Measurements from ENCODE around the gene RAB8A. TPM values are rescaled to one million over a fixed set of nuclear protein-coding genes. Genes with fewer than 3 reads are reported as not detected.

Gene RAB8A
- total and polyA plus RNA-seq, 4 experiments from 2014 or later, result 83.9 to 96.8 (median 86.2) TPM

GRCh38 chr19:16148443-16149229, 36.9 kb downstream of the RAB8A start:
- Mint-ChIP-seq H3K4me1 (peaks cover 9 to 21% (median 17%) of the 10 kb centered on the region in 4 donors), H3K36me3 (peaks cover 9 to 37% of the 10 kb centered on the region in 2 donors), H3K27me3 (no peaks in the 10 kb centered on the region), H3K27ac (no peak overlapping the region), H3K9me3 (no peaks in the 10 kb centered on the region), H3K4me3 (no peak overlapping the region)
- no peaks in the 10 kb centered on the region for H3K27me3 ChIP-seq (ENCODE audit: insufficient read depth, low read length)
- intact Hi-C loops (cut with micrococcal nuclease), result no loop called here
- H3K36me3 ChIP-seq (ENCODE audit: insufficient read depth, low read length), result peaks cover 34% of the 10 kb centered on the region
- ChIA-PET POLR2A (ENCODE audit: partially characterized antibody) (no interaction called here), CTCF (ENCODE audit: partially characterized antibody) (interaction anchor here (1.0 to 1.5 kb wide), 3 partner anchors 37 to 87 kb away, joined by 3 to 6 read pairs (median 3); partner anchors contain the start of gene FAM32A)
- no peak for DNase-seq
- no peak overlapping the region for H3K4me3 ChIP-seq (ENCODE audit: low read length in 2 of 2)
- peaks cover 30% of the 10 kb centered on the region for H3K4me1 ChIP-seq (ENCODE audit: insufficient read depth, low read length)
- no peak overlapping the region for H3K27ac ChIP-seq (ENCODE audit: low read depth, low read length)
- no peaks in the 10 kb centered on the region for H3K9me3 ChIP-seq (ENCODE audit: control insufficient read depth in 1 of 2, low read length in 2 of 2)

GRCh38 chr19:16153582-16154336, 42.1 kb downstream of the RAB8A start:
- CTCF ChIA-PET (ENCODE audit: partially characterized antibody), result interaction anchor here (1.0 kb wide), 2 partner anchors 10 to 91 kb away, joined by 3 read pairs; partner anchors contain the start of gene HSH2D
- intact Hi-C loops (cut with micrococcal nuclease), result no loop called here
- peak overlapping the region in 1 of 7 donors; percentile 86 for H3K27ac Mint-ChIP-seq

DNA sequence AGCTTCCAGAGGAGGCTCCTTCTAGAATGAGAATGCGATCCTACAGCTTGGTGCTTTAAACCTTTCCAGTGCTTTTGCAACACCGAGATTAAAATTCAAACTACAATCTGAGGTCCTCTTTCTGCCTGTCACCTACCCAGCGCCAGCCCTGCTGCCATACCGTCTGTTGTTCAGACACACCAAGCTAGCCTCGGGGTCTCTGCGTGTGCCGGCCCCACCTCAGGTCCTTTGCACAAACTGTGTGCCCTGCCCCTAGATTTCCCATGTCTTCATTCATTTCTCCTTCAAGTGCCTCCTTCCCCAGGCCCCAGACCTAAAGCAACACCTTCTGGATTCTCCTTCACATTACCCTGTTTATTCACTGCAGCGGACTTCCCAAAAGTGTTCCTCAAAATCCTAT, 42.9 kb downstream of the RAB8A start:
- Mint-ChIP-seq H3K4me3 (no peak overlapping the region), H3K27ac (peak overlapping the region in 6 of 7 donors; percentile 0 to 75 (median 18)), H3K36me3 (peaks cover 41 to 53% of the 10 kb centered on the region in 2 donors), H3K4me1 (peaks cover 0 to 4% (median 0%) of the 10 kb centered on the region in 4 donors), H3K27me3 (no peaks in the 10 kb centered on the region), H3K9me3 (peaks cover 0 to 3% (median 0%) of the 10 kb centered on the region in 8 donors)
- Histone ChIP-seq H3K9me3 (ENCODE audit: control insufficient read depth in 1 of 2, low read length in 2 of 2) (no peaks in the 10 kb centered on the region), H3K27me3 (ENCODE audit: insufficient read depth, low read length) (no peaks in the 10 kb centered on the region), H3K4me1 (ENCODE audit: insufficient read depth, low read length) (no peaks in the 10 kb centered on the region), H3K4me3 (ENCODE audit: low read length in 2 of 2) (no peak overlapping the region), H3K36me3 (ENCODE audit: insufficient read depth, low read length) (peaks cover 54% of the 10 kb centered on the region), H3K27ac (ENCODE audit: low read depth, low read length) (no peak overlapping the region)
- DNase-seq, result no peak
- intact Hi-C loops (cut with micrococcal nuclease), result no loop called here
- ChIA-PET CTCF (ENCODE audit: partially characterized antibody) (interaction anchor here (1.0 kb wide), 2 partner anchors 11 to 92 kb away, joined by 3 read pairs; partner anchors contain the start of gene HSH2D), POLR2A (ENCODE audit: partially characterized antibody) (no interaction called here)

More at GRCh38 chr19:16153582-16154336, 42.1 kb downstream of the RAB8A start:
- Mint-ChIP-seq H3K36me3 (peaks cover 41 to 61% of the 10 kb centered on the region in 2 donors), H3K9me3 (peaks cover 0 to 3% (median 0%) of the 10 kb centered on the region in 8 donors), H3K27me3 (no peaks in the 10 kb centered on the region), H3K4me3 (no peak overlapping the region), H3K4me1 (peaks cover 0 to 4% (median under 1%) of the 10 kb centered on the region in 4 donors)
- Histone ChIP-seq H3K36me3 (ENCODE audit: insufficient read depth, low read length) (peaks cover 59% of the 10 kb centered on the region), H3K4me1 (ENCODE audit: insufficient read depth, low read length) (no peaks in the 10 kb centered on the region), H3K9me3 (ENCODE audit: control insufficient read depth in 1 of 2, low read length in 2 of 2) (no peaks in the 10 kb centered on the region), H3K4me3 (ENCODE audit: low read length in 2 of 2) (no peak overlapping the region), H3K27ac (ENCODE audit: low read depth, low read length) (no peak overlapping the region), H3K27me3 (ENCODE audit: insufficient read depth, low read length) (no peaks in the 10 kb centered on the region)
- DNase-seq, result no peak
- POLR2A ChIA-PET (ENCODE audit: partially characterized antibody), result interaction anchor here (0.6 to 1.2 kb wide), 2 partner anchors 17 to 83 kb away, joined by 3 read pairs; no protein-coding TSS in a partner anchor

DNA sequence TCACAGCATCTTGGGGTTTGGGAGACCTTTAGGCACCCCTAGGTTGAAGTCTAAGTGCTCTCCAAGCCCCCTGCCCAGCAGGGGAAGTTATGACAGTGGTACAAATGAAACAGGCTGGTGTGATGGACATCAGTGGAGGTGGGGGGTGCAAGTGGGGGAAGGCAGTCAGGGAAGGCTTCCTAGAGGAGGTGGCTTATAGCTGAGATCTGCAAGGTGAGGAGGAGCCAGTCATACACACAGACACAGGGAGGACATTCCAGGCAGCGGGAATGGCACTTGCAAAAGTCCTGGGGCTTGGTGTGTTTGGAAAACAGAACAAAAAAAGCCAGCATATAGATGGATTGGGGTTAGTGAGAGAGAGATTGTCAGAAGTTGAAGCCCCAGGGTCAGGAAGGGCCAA, 43.4 kb downstream of the RAB8A start:
- no peak for DNase-seq
- ChIA-PET POLR2A (ENCODE audit: partially characterized antibody) (no interaction called here), CTCF (ENCODE audit: partially characterized antibody) (interaction anchor here (0.9 to 1.0 kb wide), 3 partner anchors 12 to 94 kb away, joined by 3 read pairs; partner anchors contain the start of gene HSH2D)
- Mint-ChIP-seq H3K36me3 (peaks cover 41 to 50% of the 10 kb centered on the region in 2 donors), H3K4me3 (no peak overlapping the region), H3K4me1 (peaks cover 0 to 4% (median 0%) of the 10 kb centered on the region in 4 donors), H3K27ac (peak overlapping the region in 6 of 7 donors; percentile 3 to 78 (median 26)), H3K9me3 (peaks cover 0 to 3% (median 0%) of the 10 kb centered on the region in 8 donors), H3K27me3 (no peaks in the 10 kb centered on the region)
- H3K36me3 ChIP-seq (ENCODE audit: insufficient read depth, low read length), result peaks cover 48% of the 10 kb centered on the region
- H3K4me3 ChIP-seq (ENCODE audit: low read length in 2 of 2), result no peak overlapping the region
- H3K9me3 ChIP-seq (ENCODE audit: control insufficient read depth in 1 of 2, low read length in 2 of 2), result no peaks in the 10 kb centered on the region
- no peaks in the 10 kb centered on the region for H3K27me3 ChIP-seq (ENCODE audit: insufficient read depth, low read length)
- H3K27ac ChIP-seq (ENCODE audit: low read depth, low read length), result no peak overlapping the region
- no peaks in the 10 kb centered on the region for H3K4me1 ChIP-seq (ENCODE audit: insufficient read depth, low read length)
- intact Hi-C loops (cut with micrococcal nuclease), result no loop called here

DNA sequence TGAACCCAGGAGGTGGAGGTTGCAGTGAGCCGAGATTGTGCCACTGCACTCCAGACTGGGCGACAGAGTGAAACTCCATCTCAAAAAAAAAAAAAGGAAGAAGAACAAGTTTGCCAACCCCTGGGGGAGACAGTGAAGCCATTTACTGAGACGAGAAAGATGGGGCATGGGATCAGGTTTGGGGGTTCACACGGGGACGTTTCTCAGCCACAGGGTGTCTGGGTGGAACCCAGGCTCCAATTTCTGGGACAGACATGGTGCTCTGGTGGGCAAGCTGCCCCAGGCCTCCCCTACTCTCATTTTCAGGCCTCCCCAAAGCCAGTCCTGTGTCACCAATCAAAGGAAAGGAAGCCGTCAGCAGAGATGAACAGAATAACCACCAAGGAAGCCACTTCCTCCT, 45.2 kb downstream of the RAB8A start:
- H3K9me3 Mint-ChIP-seq, result peaks cover 0 to 3% (median 0%) of the 10 kb centered on the region in 8 donors
- no peak overlapping the region for H3K4me3 Mint-ChIP-seq
- peaks cover 41% of the 10 kb centered on the region for H3K36me3 ChIP-seq (ENCODE audit: insufficient read depth, low read length)
- peaks cover 0 to 5% (median 2%) of the 10 kb centered on the region in 4 donors for H3K4me1 Mint-ChIP-seq
- H3K4me1 ChIP-seq (ENCODE audit: insufficient read depth, low read length), result no peaks in the 10 kb centered on the region
- no peaks in the 10 kb centered on the region for H3K27me3 ChIP-seq (ENCODE audit: insufficient read depth, low read length)
- ChIA-PET CTCF (ENCODE audit: partially characterized antibody) (no interaction called here), POLR2A (ENCODE audit: partially characterized antibody) (interaction anchor here (2.0 kb wide), 1 partner anchor 13 kb away, joined by 5 read pairs; the partner anchor contains the start of gene HSH2D)
- H3K27me3 Mint-ChIP-seq, result no peaks in the 10 kb centered on the region
- DNase-seq, result no peak
- H3K9me3 ChIP-seq (ENCODE audit: control insufficient read depth in 1 of 2, low read length in 2 of 2), result no peaks in the 10 kb centered on the region
- no peak overlapping the region for H3K27ac ChIP-seq (ENCODE audit: low read depth, low read length)
- H3K27ac Mint-ChIP-seq, result peak overlapping the region in 1 of 7 donors; percentile 27
- peaks cover 41 to 44% of the 10 kb centered on the region in 2 donors for H3K36me3 Mint-ChIP-seq
- H3K4me3 ChIP-seq (ENCODE audit: low read length in 2 of 2), result no peak overlapping the region
- intact Hi-C loops (cut with micrococcal nuclease), result no loop called here

DNA sequence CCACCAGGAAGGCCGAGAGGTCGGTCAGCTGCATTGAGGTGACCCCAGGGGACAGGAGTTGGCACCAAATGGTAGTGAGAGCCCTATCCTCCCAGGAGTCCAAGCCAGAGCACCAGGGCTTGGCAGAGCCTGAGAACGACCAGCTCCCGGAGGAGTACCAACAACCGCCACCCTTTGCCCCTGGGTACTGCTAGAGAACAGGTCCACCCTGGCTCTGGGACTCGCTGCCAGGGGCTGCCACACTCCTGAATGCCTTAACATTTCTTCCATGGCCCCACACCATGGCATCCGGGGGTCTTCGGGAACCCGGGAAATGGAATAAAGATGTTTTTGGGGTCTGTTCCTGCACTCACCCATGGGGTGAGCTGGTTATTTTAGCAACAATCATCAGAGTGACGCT, 45.9 kb downstream of the RAB8A start:
- H3K27me3 ChIP-seq (ENCODE audit: insufficient read depth, low read length), result no peaks in the 10 kb centered on the region
- H3K4me3 ChIP-seq (ENCODE audit: low read length in 2 of 2), result no peak overlapping the region
- H3K4me1 Mint-ChIP-seq, result peaks cover 0 to 5% (median 2%) of the 10 kb centered on the region in 4 donors
- no peaks in the 10 kb centered on the region for H3K9me3 ChIP-seq (ENCODE audit: control insufficient read depth in 1 of 2, low read length in 2 of 2)
- no peak overlapping the region for H3K4me3 Mint-ChIP-seq
- H3K27ac Mint-ChIP-seq, result no peak overlapping the region
- peaks cover 39% of the 10 kb centered on the region for H3K36me3 ChIP-seq (ENCODE audit: insufficient read depth, low read length)
- H3K36me3 Mint-ChIP-seq, result peaks cover 38 to 40% of the 10 kb centered on the region in 2 donors
- H3K9me3 Mint-ChIP-seq, result peaks cover 0 to 3% (median 0%) of the 10 kb centered on the region in 8 donors
- ChIA-PET POLR2A (ENCODE audit: partially characterized antibody) (interaction anchor here (2.0 kb wide), 1 partner anchor 14 kb away, joined by 5 read pairs; the partner anchor contains the start of gene HSH2D), CTCF (ENCODE audit: partially characterized antibody) (interaction anchor here (1.0 kb wide), 1 partner anchor 87 kb away, joined by 3 read pairs; no protein-coding TSS in a partner anchor)
- intact Hi-C loops (cut with micrococcal nuclease), result no loop called here
- no peaks in the 10 kb centered on the region for H3K27me3 Mint-ChIP-seq
- H3K27ac ChIP-seq (ENCODE audit: low read depth, low read length), result no peak overlapping the region
- H3K4me1 ChIP-seq (ENCODE audit: insufficient read depth, low read length), result no peaks in the 10 kb centered on the region
- no peak for DNase-seq
